ENCODE measurements around the gene PNPLA2. TPM values are rescaled to one million over a fixed set of nuclear protein-coding genes. Genes with fewer than 3 reads are reported as not detected.

The PNPLA2 gene
- total and polyA plus RNA-seq, 2 of the 8 experiments (the other 6 are each of a cell fraction or from before 2014, with no cell fraction given): 30.9 to 62.1 TPM

DNA sequence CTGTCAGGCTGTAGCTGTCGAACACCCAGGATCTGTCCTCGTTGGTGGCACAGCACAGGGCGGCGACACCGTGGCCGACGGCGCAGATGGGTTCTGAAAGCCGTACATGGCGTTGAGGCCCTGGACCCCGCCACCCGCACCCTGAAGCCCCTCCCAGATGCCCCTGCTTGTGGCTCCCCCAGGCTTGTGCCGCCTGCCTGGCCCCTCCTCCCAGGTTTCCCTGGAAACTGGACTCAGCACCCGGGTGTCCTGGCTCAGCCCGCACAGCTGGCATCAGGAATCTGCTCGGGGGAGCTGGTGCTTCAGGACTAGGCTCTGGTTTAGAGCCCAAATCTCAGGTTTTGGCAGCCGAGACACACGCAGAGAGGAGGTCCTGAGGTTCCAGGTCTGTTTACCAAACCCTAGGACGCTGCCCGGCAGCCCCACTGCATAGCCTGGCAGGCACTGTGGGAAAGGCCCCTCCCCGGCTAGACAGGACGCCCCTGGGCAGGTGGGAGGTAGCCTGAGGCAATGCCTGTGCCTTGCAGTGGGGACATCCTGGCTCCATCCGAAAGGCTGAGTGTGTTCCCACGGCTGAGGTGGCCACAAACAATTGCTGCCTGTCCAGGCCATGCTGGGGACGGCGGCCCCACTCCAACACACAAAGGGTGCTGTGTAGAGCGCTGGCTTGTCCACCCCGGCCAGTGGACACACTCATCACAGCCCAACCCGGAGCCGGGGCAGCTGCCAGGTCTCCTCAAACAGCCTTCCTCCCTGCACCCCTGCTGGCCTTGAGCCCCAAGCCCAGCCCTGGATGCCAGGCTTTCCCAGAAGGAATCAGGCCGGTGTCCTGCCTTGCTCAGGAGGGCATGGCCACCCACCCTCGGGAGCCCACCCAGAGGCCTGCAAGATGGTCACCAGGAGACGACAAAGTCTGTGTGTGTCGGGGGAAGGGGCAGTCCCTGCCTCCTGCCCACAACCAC lies 46.0 kb upstream of the PNPLA2 start:
- no peaks in the 10 kb centered on the region for H3K9me3 ChIP-seq (ENCODE audit: insufficient read depth in 2 of 2, low read depth in 1 of 2, low read length in 1 of 2)
- H3K79me1 ChIP-seq (ENCODE audit: low read depth, low read length): 0 out of 2 replicates have a peak, but pooled peaks cover 6% of the 10 kb centered on the region
- H3K79me2 ChIP-seq (ENCODE audit: control insufficient read depth in 1 of 2, insufficient read depth in 2 of 2, low read length in 2 of 2): peaks cover 7 to 41% of the 10 kb centered on the region in 2 experiments; a peak in 3 of 4 replicates
- H3K27me3 ChIP-seq (replicated peaks in 1 of 4; ENCODE audit: control insufficient read depth in 3 of 4, extremely low read depth in 1 of 4, insufficient read depth in 3 of 4, low read length in 3 of 4): no peaks in the 10 kb centered on the region
- peak overlapping the region in 1 of 4 experiments; percentile 36; a peak in 2 of 7 replicates for H3K9ac ChIP-seq (replicated peaks in 1 of 4; ENCODE audit: extremely low read depth in 1 of 4, low read depth in 3 of 4, low read length in 3 of 4)
- no peak overlapping the region for H4K5ac ChIP-seq (ENCODE audit: insufficient read length, low read depth, low read length)
- H2AK5ac ChIP-seq (ENCODE audit: low read depth, low read length): no peak overlapping the region
- no peak overlapping the region for H2BK20ac ChIP-seq (ENCODE audit: low read length)
- no peak overlapping the region for H3K4me2 ChIP-seq (ENCODE audit: insufficient read depth in 1 of 2, low read depth in 2 of 2, low read length in 2 of 2)
- H2BK12ac ChIP-seq (ENCODE audit: low read depth, low read length): no peak overlapping the region
- no peak overlapping the region for H2AFZ ChIP-seq (ENCODE audit: low read length)
- peaks cover 4 to 21% (median 15%) of the 10 kb centered on the region in 4 experiments; a peak in 7 of 8 replicates for H3K36me3 ChIP-seq (ENCODE audit: control insufficient read depth in 2 of 4, insufficient read depth in 4 of 4, low read length in 3 of 4)
- peaks cover 16 to 27% of the 10 kb centered on the region in 2 experiments for H4K20me1 ChIP-seq (replicated peaks in 1 of 2; ENCODE audit: control insufficient read depth in 1 of 2, insufficient read depth in 2 of 2, low read length in 2 of 2)
- POLR2A ChIA-PET (ENCODE audit: partially characterized antibody): interaction anchor here (0.6 to 35.3 kb wide), 6 partner anchors 10 to 753 kb away, joined by 3 to 636 read pairs (median 3); partner anchors contain the start of gene TALDO1
- H3K4me3 ChIP-seq (ENCODE audit: extremely low read depth in 1 of 4, insufficient read depth in 2 of 4, low read depth in 3 of 4, low read length in 4 of 4): no peak overlapping the region
- peaks cover 0 to 11% (median 5%) of the 10 kb centered on the region in 4 experiments; a peak in 5 of 7 replicates for H3K4me1 ChIP-seq (replicated peaks in 1 of 4; ENCODE audit: control insufficient read depth in 3 of 4, insufficient read depth in 4 of 4, low read length in 3 of 4)
- H3K27ac ChIP-seq (ENCODE audit: low read depth, low read length): 0 out of 2 replicates have a peak overlapping the region, but pooled peaks have one; percentile 17
- H4K91ac ChIP-seq (replicated peaks; ENCODE audit: insufficient read length, low read length): no peak overlapping the region
- no peak overlapping the region for H3K56ac ChIP-seq (replicated peaks; ENCODE audit: insufficient read length, low read depth, low read length)
- WGBS, 2 experiments (ENCODE audit: extremely low coverage in 1 of 2, insufficient coverage in 1 of 2, insufficient read length in 1 of 2, insufficient replicate concordance in 2 of 2, low coverage in 1 of 2, low lambda C conversion rate in 2 of 2, missing lambda C conversion rate in 1 of 2): 91% methylated on average over 33 of the region's 34 CpGs; no CpG with 5 or more reads in 1 of the 2 experiments
- CTCF ChIA-PET (ENCODE audit: partially characterized antibody): interaction anchor here (0.6 to 2.6 kb wide), 4 partner anchors 8 to 15 kb away, joined by 3 to 7 read pairs (median 5); no protein-coding TSS in a partner anchor
- no peak overlapping the region for H3K14ac ChIP-seq (ENCODE audit: insufficient read length)
- no peak for DNase-seq (ENCODE audit: low read depth in 1 of 2, low spot score in 2 of 2)
- no peak overlapping the region for H2BK15ac ChIP-seq (ENCODE audit: low read length)
- no peak overlapping the region for H3K4ac ChIP-seq (replicated peaks; ENCODE audit: insufficient read length, low read depth, low read length)
- H2BK5ac ChIP-seq (ENCODE audit: low read depth, low read length): no peak overlapping the region
- H2BK120ac ChIP-seq (replicated peaks; ENCODE audit: low read depth, low read length): no peak overlapping the region
- H3K23ac ChIP-seq (ENCODE audit: insufficient read length): no peak overlapping the region
- FAIRE-seq: no peak
- peaks cover 6% of the 10 kb centered on the region; the same call in 1 of the 2 replicates for H3K23me2 ChIP-seq (ENCODE audit: low read depth, low read length)
- peak overlapping the region; percentile 25; the same call in 1 of the 2 replicates for H4K8ac ChIP-seq (ENCODE audit: extremely low read depth, insufficient read depth, low read length)
- no peak overlapping the region for H3K18ac ChIP-seq (ENCODE audit: extremely low read depth, low read length)
- TF ChIP-seq GTF2F1 (IDR thresholded peaks at IDR 0.05; ENCODE audit: borderline replicate concordance, low read depth, low read length) (no peak), EZH2 (IDR thresholded peaks at IDR 0.05; ENCODE audit: low read depth, low read length, severe bottlenecking) (no peak), SAP30 (IDR thresholded peaks at IDR 0.05; ENCODE audit: insufficient read depth, insufficient replicate concordance, low read length) (no peak), BACH1 (IDR thresholded peaks at IDR 0.05; ENCODE audit: low read length) (no peak), BRCA1 (IDR thresholded peaks at IDR 0.05; ENCODE audit: low read depth, low read length) (no peak), TAF7 (optimal IDR thresholded peaks at IDR 0.05; ENCODE audit: borderline replicate concordance, low read depth, low read length) (no peak), JUN (IDR thresholded peaks at IDR 0.05; ENCODE audit: low read depth, low read length) (no peak), RNF2 (IDR thresholded peaks at IDR 0.05; ENCODE audit: borderline replicate concordance, low read depth, low read length, missing control alignments, poor library complexity, severe bottlenecking) (no peak), CHD2 (IDR thresholded peaks at IDR 0.05; ENCODE audit: low read length) (no peak), EP300 (IDR thresholded peaks at IDR 0.05; ENCODE audit: borderline replicate concordance in 1 of 2, low read depth in 2 of 2, low read length in 2 of 2) (no peak)

Measured in H1 (cell line).